ENCODE measurements around the gene NYAP2. TPM values are rescaled to one million over a fixed set of nuclear protein-coding genes. Genes with fewer than 3 reads are reported as not detected.

NYAP2 gene
- total RNA-seq, 2 donors from 2014 or later: 0.05 TPM; not detected in 1

GRCh38 chr2:225691711-225692110 is 292.2 kb downstream of the NYAP2 start:
- H3K36me3 Mint-ChIP-seq (ENCODE audit: insufficient read depth in 2 of 2): no peaks in the 10 kb centered on the region
- H3K27me3 Mint-ChIP-seq (ENCODE audit: low read depth): no peaks in the 10 kb centered on the region
- H3K9me3 Mint-ChIP-seq: no peaks in the 10 kb centered on the region
- H3K4me1 Mint-ChIP-seq (ENCODE audit: low read depth): no peaks in the 10 kb centered on the region
- ATAC-seq (replicated peaks in 1 of 2): no peak
- no peak for DNase-seq
- H3K27ac Mint-ChIP-seq: no peak overlapping the region
- no peak overlapping the region for H3K4me3 Mint-ChIP-seq

GRCh38 chr2:225693259-225693658 is 293.7 kb downstream of the NYAP2 start:
- DNase-seq (no peak), ATAC-seq (replicated peaks in 1 of 2) (no peak)
- no peaks in the 10 kb centered on the region for H3K9me3 Mint-ChIP-seq
- H3K4me3 Mint-ChIP-seq: no peak overlapping the region
- H3K27me3 Mint-ChIP-seq (ENCODE audit: low read depth): no peaks in the 10 kb centered on the region
- H3K36me3 Mint-ChIP-seq (ENCODE audit: insufficient read depth in 2 of 2): no peaks in the 10 kb centered on the region
- H3K27ac Mint-ChIP-seq: no peak overlapping the region
- H3K4me1 Mint-ChIP-seq (ENCODE audit: low read depth): no peaks in the 10 kb centered on the region

- Mint-ChIP-seq H3K27ac (no peak overlapping the region), H3K9me3 (no peaks in the 10 kb centered on the region), H3K4me3 (no peak overlapping the region), H3K4me1 (ENCODE audit: low read depth) (no peaks in the 10 kb centered on the region), H3K27me3 (ENCODE audit: low read depth) (no peaks in the 10 kb centered on the region), H3K36me3 (ENCODE audit: insufficient read depth in 2 of 2) (no peaks in the 10 kb centered on the region)
- no peak for DNase-seq
- ATAC-seq (replicated peaks in 1 of 2): no peak
Measured at GRCh38 chr2:225694664-225695063, 295.2 kb downstream of the NYAP2 start.

GRCh38 chr2:225697936-225698335 is 298.4 kb downstream of the NYAP2 start:
- Mint-ChIP-seq H3K27ac (no peak overlapping the region), H3K27me3 (ENCODE audit: low read depth) (no peaks in the 10 kb centered on the region), H3K4me3 (no peak overlapping the region), H3K4me1 (ENCODE audit: low read depth) (no peaks in the 10 kb centered on the region), H3K36me3 (ENCODE audit: insufficient read depth in 2 of 2) (no peaks in the 10 kb centered on the region), H3K9me3 (no peaks in the 10 kb centered on the region)
- ATAC-seq (replicated peaks in 1 of 2) (no peak), DNase-seq (no peak)
